GM10248 (cell line): ENCODE measurements around the gene STEAP1.

Experiments used
- CTCF ChIA-PET: fragments of 300-600 bp; sonication (Branson Sonifier 250); formaldehyde crosslinking; extraction: SDS; loops from one replicate; lab custom pipeline; 2021; ENCODE audit warnings: antibody characterized with exemption; lab: Yijun Ruan, JAX
- POLR2A ChIA-PET: fragments of 350-650 bp; sonication (Branson Sonifier 250); formaldehyde crosslinking; extraction: SDS; loops from one replicate; lab custom pipeline; 2020; ENCODE audit warnings: antibody characterized with exemption; lab: Yijun Ruan, JAX
- DNase-seq: peaks from one replicate; pipeline ENCODE4 v3.0.0; 2012; ENCODE audit errors: extremely low spot score
- CTCF ChIP-seq: IDR thresholded peaks from 2 replicates; pipeline ENCODE4 v1.5.1; 2012; ENCODE audit warnings: mild to moderate bottlenecking, low read depth; ENCODE audit errors: extremely low read depth, missing control alignments, control extremely low read depth

Gene STEAP1

GRCh38 chr7:90194911-90195809 is 40.9 kb downstream of the STEAP1 start:
- ChIA-PET POLR2A (no interaction called here), CTCF (interaction anchor here (1.1 to 2.9 kb wide), 7 partner anchors 12 to 49 kb away, joined by 3 to 14 read pairs (median 4); partner anchors contain the start of genes STEAP1 and STEAP2)
- no peak for DNase-seq
- no peak for TF ChIP-seq CTCF

GRCh38 chr7:90201500-90202195 is 47.4 kb downstream of the STEAP1 start:
- POLR2A ChIA-PET: no interaction called here
- DNase-seq: no peak
- TF ChIP-seq CTCF: no peak
- CTCF ChIA-PET: no interaction called here

- DNase-seq: no peak
- ChIA-PET CTCF (interaction anchor here (1.1 to 1.7 kb wide), 2 partner anchors 13 to 54 kb away, joined by 3 to 4 read pairs; partner anchors contain the start of gene STEAP1), POLR2A (no interaction called here)
- no peak for TF ChIP-seq CTCF
These were observed 53.7 kb downstream of the STEAP1 start for GRCh38 chr7:90207956-90208355.

GRCh38 chr7:90209776-90210175 is 55.5 kb downstream of the STEAP1 start:
- CTCF ChIA-PET: interaction anchor here (2.4 kb wide), 1 partner anchor 43 kb away, joined by 5 read pairs; no protein-coding TSS in a partner anchor
- POLR2A ChIA-PET: no interaction called here
- no peak for TF ChIP-seq CTCF
- no peak for DNase-seq

GRCh38 chr7:90210475-90210874 is 56.2 kb downstream of the STEAP1 start:
- TF ChIP-seq CTCF: no peak
- no peak for DNase-seq
- ChIA-PET CTCF (interaction anchor here (0.7 to 3.3 kb wide), 8 partner anchors 14 to 210 kb away, joined by 3 to 14 read pairs (median 8); partner anchors contain the start of gene FAM237B), POLR2A (no interaction called here)

- no peak for DNase-seq
- ChIA-PET POLR2A (no interaction called here), CTCF (interaction anchor here (0.7 to 3.3 kb wide), 19 partner anchors 14 to 217 kb away, joined by 3 to 16 read pairs (median 5); partner anchors contain the start of genes FAM237B and STEAP1)
- no peak for TF ChIP-seq CTCF
These were observed 56.7 kb downstream of the STEAP1 start for GRCh38 chr7:90210981-90211380.
